Left lung (tissue), 10 donors: ENCODE measurements around the gene R3HDML. TPM values are rescaled to one million over a fixed set of nuclear protein-coding genes. Genes with fewer than 3 reads are reported as not detected.

Source experiments
- ATAC-seq: fragments of 200-7000 bp; cut with Tn5 transposase; one replicate; pipeline ENCODE4 v1.9.1; 2020; ENCODE audit warnings: moderate library complexity
- DNase-seq, 4 donors: peaks; one replicate each; pipeline ENCODE4 v3.0.0-alpha.2; 2013 to 2020
- H3K27ac ChIP-seq, 2 donors: fragments of 200-600 bp; sonication (generic) in 1 of 2; one replicate each; pipeline versions ENCODE4 v1.5.0 to v1.8.0; 2020 to 2021
- H3K27me3 ChIP-seq, 2 donors: fragments of 200-600 bp; sonication (generic) in 1 of 2; one replicate each; pipeline versions ENCODE4 v1.5.0 to v1.8.0; 2020 to 2021
- H3K36me3 ChIP-seq, 2 donors: fragments of 200-600 bp; sonication (generic) in 1 of 2; one replicate each; pipeline versions ENCODE4 v1.5.0 to v1.8.0; 2020 to 2021
- H3K4me1 ChIP-seq, 2 donors: fragments of 200-600 bp; one replicate each; pipeline ENCODE4 v1.8.0; 2021
- H3K4me3 ChIP-seq, 2 donors: fragments of 200-600 bp; sonication (generic) in 1 of 2; one replicate each; pipeline versions ENCODE4 v1.5.0 to v1.8.0; 2020 to 2021; ENCODE audit warnings: mild to moderate bottlenecking in 1 of 2
- H3K9me3 ChIP-seq, 2 donors: fragments of 200-600 bp; sonication (generic) in 1 of 2; one replicate each; pipeline versions ENCODE4 v1.5.0 to v1.8.0; 2020 to 2021
- CTCF ChIP-seq, 2 donors: fragments of 200-600 bp; sonication (generic) in 1 of 2; IDR thresholded peaks; one replicate each; pipeline versions ENCODE4 v1.5.0 to v1.8.0; 2021; ENCODE audit warnings: antibody characterized with exemption in 2 of 2
- intact Hi-C, 2 donors: fragments of 100-400 bp; cut with DNase I; formaldehyde crosslinking; loops; one replicate each; pipeline versions ENCODE4 v1.11.2 to v1.14.2; 2022
- polyA plus RNA-seq, 6 donors: library from polyadenylated mRNA; unstranded; fragments of 120-200 nt; gene quantifications; one replicate each; pipeline ENCODE4 v1.2.1, GENCODE V29; 2013; ENCODE audit not compliant: insufficient read length in 6 of 6
- total RNA-seq, 2 donors: library from RNA; stranded (reverse); fragmentation: NEBNext Ultra II Directional; extraction: Animal tissue kit (Norgen Biotek cat#: 25700); gene quantifications; one replicate each; pipeline ENCODE4 v1.2.1, GENCODE V29; 2021
- donor health status: DM: no; HTN: yes; CAD: no.
- donor health status: DM: no; HTN: no; CAD: no.

Gene R3HDML
- total and polyA plus RNA-seq, 8 donors, result 2.0 TPM; not detected in 7

DNA sequence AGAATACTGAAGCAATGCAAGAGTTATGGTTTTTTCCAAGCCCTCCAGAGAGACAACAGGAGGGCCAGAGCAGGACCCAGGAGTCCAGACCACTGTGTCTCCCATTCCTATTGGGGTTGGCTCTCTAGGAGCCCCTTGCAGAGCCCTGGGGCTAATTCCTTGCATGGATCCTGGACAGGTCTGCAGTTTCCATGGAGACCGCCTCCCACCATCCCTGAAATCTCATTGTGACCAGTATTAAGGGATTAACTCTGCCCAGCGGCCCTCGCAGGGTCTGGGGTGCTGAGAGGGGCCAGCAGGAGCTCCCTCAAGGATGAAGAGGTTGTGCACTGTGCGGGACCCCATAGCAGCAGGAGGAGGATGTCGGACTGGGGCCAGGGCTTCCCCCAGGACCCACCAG lies 53.4 kb downstream of the R3HDML start:
- Histone ChIP-seq H3K27me3 (peaks cover 0 to 34% of the 10 kb centered on the region in 2 donors), H3K4me1 (peaks cover 0 to 5% of the 10 kb centered on the region in 2 donors), H3K4me3 (no peak overlapping the region), H3K9me3 (no peaks in the 10 kb centered on the region), H3K27ac (no peak overlapping the region), H3K36me3 (no peaks in the 10 kb centered on the region)
- intact Hi-C loops, result no loop called here
- no peak for TF ChIP-seq CTCF (IDR thresholded peaks at IDR 0.05)
- ATAC-seq (no peak), DNase-seq (no peak)

- ATAC-seq, result no peak
- intact Hi-C loops, result no loop called here
These were observed 55.4 kb downstream of the R3HDML start for GRCh38 chr20:44392088-44392775.

DNA sequence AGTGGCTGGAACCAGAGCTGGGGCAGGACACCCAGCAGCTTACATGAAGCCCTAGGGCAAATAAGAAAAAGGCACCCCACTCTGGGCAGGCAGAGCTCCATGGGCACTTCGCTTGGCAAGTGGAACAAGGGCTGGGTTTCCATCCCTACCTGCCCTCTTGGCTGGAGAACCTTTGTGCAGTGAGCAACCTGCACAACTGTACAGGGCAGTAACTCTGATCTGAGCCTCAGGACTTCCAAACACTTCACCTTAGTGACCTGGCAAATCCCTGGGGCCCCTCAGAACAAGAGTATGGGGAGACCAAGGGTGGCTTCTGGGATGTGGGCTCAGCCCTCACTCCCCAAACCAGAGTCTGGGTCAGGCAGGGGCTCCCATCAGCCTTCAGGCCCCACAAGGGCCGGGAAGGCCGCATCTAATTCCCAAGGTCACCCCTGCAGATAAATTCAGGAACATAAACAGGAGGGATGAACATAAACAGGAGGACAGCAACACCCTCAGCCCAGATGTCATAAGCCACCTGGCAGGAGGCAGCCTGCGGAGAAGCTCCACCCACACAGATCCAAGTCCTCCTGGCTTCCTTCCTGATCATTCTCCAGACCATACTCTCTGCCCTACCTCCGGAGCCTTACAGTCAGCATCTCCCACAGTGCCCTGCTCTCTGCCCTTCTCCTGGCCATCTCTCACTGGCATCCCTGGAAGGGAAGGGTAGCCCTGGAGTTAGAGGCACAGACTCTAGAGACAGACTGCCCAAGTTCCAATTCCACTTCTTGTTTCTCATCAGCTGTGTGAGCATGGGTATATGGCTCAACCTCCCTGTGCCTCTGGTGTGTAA lies 56.1 kb downstream of the R3HDML start:
- Histone ChIP-seq H3K4me3 (no peak overlapping the region), H3K36me3 (no peaks in the 10 kb centered on the region), H3K9me3 (no peaks in the 10 kb centered on the region), H3K4me1 (peaks cover 0 to 5% of the 10 kb centered on the region in 2 donors), H3K27ac (no peak overlapping the region), H3K27me3 (peaks cover 0 to 20% of the 10 kb centered on the region in 2 donors)
- intact Hi-C loops, result no loop called here
- DNase-seq, result no peak
- no peak for ATAC-seq
- TF ChIP-seq CTCF (IDR thresholded peaks at IDR 0.05), result no peak

More at GRCh38 chr20:44392088-44392775, 55.4 kb downstream of the R3HDML start:
- no peaks in the 10 kb centered on the region for H3K9me3 ChIP-seq
- TF ChIP-seq CTCF (IDR thresholded peaks at IDR 0.05), result no peak
- H3K4me3 ChIP-seq, result no peak overlapping the region
- H3K27ac ChIP-seq, result no peak overlapping the region
- peaks cover 0 to 5% of the 10 kb centered on the region in 2 donors for H3K4me1 ChIP-seq
- H3K27me3 ChIP-seq, result peaks cover 0 to 27% of the 10 kb centered on the region in 2 donors
- H3K36me3 ChIP-seq, result no peaks in the 10 kb centered on the region
- DNase-seq, result no peak

DNA sequence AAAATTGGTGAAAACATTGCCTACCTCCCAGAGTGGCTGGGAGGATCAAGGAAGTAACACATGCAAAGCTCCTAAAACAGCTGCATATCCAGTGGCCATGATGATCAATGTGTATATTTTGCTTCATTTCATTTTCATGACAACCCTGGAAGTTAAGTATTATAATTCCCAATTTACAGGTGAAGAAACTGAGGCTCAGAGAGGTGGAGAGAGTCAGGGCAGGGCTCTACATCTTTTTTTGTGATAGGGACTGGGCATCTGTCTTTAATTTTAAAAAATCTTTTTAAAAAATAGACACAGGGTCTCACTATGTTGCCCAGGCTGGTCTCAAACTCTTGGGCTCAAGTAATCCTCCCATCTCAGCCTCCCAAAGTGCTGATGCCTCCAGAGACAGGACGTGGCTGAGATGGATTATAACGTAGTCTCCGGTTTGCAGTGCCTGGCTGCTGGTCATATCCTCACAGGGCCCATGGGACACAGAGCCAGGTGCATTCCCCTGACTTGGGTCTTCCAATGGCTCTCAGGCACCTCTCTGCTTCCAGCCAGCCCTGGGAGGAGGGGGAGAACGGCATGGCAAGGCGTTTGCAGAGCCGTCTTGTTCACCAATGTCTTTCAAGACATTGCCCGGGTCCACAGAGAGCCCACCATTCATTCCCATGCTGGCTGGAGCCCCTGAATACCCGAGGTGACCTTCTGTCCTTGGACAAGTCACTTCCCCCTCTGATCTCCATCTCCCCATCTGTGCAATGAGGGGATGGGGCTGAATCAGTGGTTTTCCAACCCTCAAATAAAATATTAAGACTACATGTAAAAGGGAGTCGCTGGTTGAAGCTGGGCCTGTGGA lies 57.0 kb downstream of the R3HDML start:
- Histone ChIP-seq H3K4me1 (peaks cover 0 to 2% of the 10 kb centered on the region in 2 donors), H3K27ac (no peak overlapping the region), H3K4me3 (no peak overlapping the region), H3K9me3 (no peaks in the 10 kb centered on the region), H3K27me3 (peaks cover 0 to 11% of the 10 kb centered on the region in 2 donors), H3K36me3 (no peaks in the 10 kb centered on the region)
- intact Hi-C loops, result no loop called here
- no peak for TF ChIP-seq CTCF (IDR thresholded peaks at IDR 0.05)
- DNase-seq (no peak), ATAC-seq (no peak)

- intact Hi-C loops, result no loop called here
- no peaks in the 10 kb centered on the region for H3K4me1 ChIP-seq
- no peak overlapping the region for H3K4me3 ChIP-seq
- DNase-seq (no peak), ATAC-seq (no peak)
- no peak overlapping the region for H3K27ac ChIP-seq
- no peaks in the 10 kb centered on the region for H3K9me3 ChIP-seq
- no peak for TF ChIP-seq CTCF (IDR thresholded peaks at IDR 0.05)
- H3K27me3 ChIP-seq, result peaks cover 0 to 6% of the 10 kb centered on the region in 2 donors
- H3K36me3 ChIP-seq, result no peaks in the 10 kb centered on the region
These were observed 57.5 kb downstream of the R3HDML start for GRCh38 chr20:44394452-44394701.
